ENCODE results near the gene FSTL4.

Gene FSTL4

GRCh38 chr5:133261993-133262392 lies 350.3 kb downstream of the FSTL4 start:
- DNase-seq (ENCODE audit: low read depth): no peak

DNA sequence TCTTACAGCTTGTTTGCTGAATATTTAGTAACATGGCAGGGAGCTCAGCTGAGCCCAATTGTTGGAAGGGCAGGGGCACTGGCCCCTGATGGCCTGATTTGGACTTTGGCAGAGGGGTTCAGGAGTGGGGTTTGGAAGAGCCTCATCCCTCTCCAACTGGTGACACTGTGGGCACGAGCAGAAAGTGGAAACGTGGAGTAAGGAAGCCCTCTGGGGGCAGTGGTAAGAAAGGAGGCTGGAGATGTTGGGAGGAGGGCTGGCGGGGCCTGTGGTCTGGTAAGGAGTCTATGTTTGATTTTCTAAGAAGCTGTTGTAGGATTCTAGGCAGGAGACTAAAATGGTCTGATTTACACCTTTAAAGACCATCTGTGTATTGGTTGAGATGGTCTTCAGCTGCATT lies 351.6 kb downstream of the FSTL4 start:
- no peak for DNase-seq (ENCODE audit: low read depth)

GRCh38 chr5:133259199-133259997 lies 352.9 kb downstream of the FSTL4 start:
- no peak for DNase-seq (ENCODE audit: low read depth)

GRCh38 chr5:133257977-133258376 lies 354.4 kb downstream of the FSTL4 start:
- no peak for DNase-seq (ENCODE audit: low read depth)

DNA sequence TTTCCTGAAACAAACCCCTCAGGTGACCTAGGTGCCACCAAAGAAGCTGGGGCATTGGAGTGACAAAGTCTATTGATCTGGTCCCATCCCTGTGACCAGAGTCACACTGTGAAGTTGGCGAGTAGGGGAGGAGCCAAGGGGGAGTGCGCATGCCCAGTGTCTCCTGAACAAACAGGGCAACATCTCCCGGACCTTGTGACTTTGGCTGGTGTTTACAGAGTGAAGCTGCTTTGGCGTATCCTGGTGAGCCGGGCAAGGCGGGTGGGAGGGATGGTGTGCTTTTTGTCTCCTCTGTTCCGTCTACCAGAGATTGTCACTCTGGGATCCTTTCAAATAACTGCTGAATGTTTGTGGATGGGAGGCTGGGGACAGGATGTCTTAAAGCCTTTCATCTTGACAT lies 356.1 kb downstream of the FSTL4 start:
- no peak for DNase-seq (ENCODE audit: low read depth)

- no peak for DNase-seq (ENCODE audit: low read depth)
Observed at GRCh38 chr5:133254803-133255202, 357.5 kb downstream of the FSTL4 start.

DNA sequence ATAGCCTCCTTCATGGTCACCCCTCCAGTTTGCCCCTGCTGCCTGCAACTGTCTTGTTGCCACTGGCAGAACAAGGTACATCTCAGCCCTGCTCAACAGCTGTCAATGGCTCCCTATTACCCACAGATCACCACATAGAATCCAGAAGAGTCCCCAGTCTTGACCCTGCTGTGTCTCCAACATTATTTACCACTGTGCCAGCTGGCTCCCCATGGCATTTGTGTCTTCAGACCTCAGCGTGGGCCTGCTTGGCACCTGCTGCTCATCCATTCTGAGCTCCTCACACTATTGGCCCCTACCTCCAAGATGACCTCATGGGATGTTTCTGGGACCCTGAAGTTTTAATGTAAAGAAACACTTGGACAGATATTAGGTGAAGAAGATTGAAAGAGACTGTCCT lies 358.7 kb downstream of the FSTL4 start:
- no peak for DNase-seq (ENCODE audit: low read depth)

GRCh38 chr5:133253070-133253469 lies 359.3 kb downstream of the FSTL4 start:
- DNase-seq (ENCODE audit: low read depth): no peak

- DNase-seq (ENCODE audit: low read depth): no peak
Observed at GRCh38 chr5:133252133-133252480, 360.2 kb downstream of the FSTL4 start.

DNA sequence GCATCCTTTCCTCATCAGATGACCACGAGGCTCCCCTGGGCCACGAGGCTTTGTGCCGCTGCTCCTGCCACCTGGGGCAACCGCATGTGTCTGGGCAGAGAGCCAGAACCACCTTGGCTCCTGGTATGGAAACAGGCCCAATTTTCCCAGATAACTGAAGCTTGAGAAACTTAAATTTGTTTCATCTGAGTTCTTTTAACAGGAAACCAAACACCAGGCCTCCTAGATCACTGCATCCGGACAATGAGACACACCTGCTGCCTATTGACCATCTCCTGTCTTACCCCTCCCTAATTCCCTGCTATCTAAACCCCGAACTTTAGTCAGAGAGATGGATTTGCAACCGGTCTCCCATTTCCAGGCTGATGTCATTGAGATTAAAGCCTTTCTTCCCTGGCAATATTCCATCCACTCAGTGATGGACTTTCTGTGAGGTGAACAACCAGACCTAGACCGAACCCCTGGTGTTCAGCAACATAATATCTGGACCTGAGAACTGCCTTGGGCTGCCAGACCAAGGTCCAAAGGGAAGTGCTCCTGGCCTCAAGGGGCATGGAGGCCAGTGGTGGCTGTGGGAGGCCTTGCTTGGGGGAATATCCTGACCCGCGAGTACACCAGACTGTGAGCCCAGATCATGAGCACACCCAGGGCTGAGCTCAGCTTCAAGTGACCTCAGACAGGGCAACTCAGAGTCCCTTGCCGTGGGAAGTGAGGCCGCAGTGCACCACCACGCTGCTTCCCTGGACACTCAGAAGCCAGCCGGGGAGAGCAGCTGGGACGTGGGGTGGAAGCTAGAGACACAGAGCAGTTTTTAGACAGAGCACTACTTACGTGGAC lies 360.8 kb downstream of the FSTL4 start:
- DNase-seq (ENCODE audit: low read depth): no peak

DNA sequence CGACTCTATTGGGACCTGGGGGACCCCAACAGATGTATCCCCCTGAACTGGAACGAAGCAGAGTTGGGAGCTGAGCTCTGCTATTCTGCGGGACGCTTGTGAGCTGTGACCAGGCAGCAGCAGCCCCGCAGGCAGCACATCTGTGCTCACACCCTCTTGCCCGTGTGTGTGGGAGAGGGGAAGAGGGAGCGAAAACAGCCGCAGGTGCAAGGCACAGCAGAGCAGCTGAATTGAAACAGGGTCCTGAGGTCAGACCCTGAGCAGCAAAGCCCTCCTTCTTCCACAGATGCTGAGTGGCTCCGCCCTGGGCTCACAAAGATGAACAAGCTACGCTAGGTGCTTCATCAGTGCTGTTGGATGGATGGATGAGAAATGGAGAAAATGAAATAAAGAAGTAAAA lies 361.8 kb downstream of the FSTL4 start:
- DNase-seq (ENCODE audit: low read depth): no peak

DNA sequence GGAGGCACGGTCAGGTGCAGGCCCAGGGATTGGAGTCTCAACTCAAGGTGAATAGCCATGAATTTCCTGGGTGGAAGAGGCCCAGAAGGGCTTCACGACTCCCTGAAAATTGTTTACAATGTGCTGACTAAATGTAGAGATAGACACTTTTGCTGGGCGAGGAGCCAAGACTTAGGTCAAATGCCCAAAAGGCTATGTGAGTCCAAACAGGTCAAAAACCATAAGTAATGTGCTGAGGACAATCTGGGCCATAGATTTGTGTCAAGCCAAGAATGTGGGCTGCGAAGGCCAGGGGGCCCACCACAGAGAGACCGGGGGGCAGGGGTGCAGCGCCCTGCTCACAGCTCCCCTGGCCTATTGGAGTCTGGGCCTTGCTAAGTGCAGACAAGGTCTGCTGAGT lies 362.7 kb downstream of the FSTL4 start:
- DNase-seq (ENCODE audit: low read depth): no peak

DNA sequence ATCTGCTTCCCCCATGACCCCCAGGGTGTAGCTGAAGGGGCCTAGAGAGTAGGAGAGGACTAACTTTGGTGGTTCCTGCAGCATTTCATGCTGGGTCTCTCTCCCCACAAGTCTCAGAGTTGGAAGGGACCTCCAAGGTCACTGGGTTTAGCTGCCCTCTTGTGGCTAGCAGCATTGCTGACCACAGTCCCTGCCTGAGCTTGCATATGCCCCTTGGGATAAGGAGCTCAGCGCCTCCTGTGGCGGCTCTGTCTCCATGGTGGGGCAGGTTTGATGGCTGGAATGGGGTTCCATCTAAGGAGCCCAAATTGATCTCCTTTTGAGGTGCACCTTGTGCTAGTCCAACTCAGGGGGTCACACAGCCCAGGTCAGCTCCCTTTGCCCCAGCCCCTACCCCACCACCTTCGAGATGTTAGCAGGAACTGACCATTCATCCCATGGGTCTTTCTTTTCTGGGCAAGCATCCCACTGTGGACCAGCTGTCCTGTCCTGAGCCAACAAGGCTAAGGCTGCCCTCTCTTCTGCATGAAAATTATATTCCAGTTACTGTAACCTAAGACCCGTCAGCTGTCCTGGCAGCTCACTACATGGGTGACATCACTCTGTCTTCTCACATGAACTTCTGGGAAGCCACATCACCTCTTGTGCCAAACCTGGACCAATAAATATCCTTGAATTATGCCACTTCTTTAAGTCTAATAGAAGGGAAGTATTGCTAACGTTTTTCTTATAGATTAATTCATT lies 364.3 kb downstream of the FSTL4 start:
- DNase-seq (ENCODE audit: low read depth): no peak

DNA sequence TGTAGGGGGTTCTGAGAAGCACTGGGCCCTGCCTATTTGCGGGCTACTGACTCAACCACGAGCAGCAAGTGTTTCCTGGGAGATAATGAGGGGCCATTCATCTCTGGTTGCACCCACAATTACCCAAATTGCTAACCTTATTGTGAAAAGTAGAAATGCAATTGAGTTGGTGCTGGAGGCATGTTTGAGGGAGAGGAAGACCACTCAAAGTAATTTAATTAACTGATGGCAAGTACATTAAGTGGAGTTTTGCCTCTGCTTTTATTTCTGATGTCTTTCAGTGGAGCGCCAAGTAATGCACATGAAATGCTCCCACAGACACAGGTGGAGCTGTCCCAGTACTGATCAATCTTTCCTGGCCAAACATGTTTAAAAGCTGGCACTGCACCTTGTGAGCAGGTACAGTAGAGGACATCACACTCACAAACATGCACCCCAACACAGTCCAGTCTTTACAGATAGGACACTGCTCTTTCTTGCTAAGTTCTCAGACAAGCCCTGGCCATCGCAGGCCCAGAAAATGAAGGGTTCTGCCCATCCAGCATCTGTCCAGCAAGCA lies 365.1 kb downstream of the FSTL4 start:
- no peak for DNase-seq (ENCODE audit: low read depth)

- DNase-seq (ENCODE audit: low read depth): no peak
Observed at GRCh38 chr5:133246376-133247150, 365.8 kb downstream of the FSTL4 start.

DNA sequence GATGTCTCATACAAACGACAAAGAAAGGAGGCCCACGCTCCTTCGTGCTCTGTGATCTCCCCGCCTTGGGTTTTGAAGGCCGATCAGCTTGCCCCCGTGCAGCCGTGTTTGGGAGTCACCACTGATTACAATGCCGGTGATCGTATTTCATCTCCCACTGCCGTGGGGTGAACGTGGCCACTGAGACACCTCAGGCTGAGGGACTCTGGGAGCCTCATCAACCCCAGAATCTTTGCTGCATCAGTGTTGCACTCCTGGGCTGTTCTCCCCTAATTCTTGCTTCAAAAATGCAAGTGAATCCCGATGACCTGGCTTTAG lies 366.3 kb downstream of the FSTL4 start:
- DNase-seq (ENCODE audit: low read depth): no peak

DNA sequence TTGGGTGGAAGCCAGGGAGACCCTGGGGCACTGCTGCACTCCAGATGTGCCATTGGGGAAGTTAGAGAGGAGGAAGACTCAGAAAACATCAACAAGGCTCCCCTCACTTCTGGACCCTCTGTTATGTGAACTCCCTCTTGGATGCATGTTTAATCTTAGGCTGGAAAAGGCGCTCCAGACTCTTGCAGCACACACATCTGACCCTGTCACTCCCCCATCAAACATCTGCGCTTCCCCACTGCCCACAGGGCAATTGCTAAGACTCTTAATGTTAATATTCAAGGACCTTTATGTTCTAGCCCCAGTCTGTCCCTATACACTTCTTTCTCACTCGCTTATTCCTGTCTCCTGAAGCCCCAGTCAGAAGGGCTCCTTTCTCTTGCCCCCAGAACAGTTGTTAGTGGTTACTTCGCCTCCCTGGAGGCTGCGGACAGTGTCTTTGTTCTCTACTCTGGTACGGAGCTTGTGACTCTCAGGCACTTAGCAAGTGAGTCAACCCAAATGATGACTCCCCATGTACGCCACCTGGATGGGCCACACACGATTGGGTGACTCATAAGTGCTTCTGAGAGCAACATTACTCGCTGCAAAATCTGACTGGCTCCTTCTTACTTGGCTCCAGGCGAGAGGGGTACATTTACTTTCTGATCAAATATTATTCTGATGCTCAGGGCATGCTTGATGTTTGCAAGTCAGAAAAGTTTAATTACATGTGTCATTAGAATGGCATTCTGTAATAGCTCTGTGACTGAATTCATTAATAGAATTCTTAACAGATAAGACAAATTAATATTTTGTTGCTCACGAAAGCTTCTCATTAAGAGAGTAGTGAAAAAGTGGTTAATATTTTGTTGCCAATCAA lies 366.9 kb downstream of the FSTL4 start:
- DNase-seq (ENCODE audit: low read depth): peak; percentile 19

- DNase-seq (ENCODE audit: low read depth): no peak
Observed at GRCh38 chr5:133244242-133244641, 368.1 kb downstream of the FSTL4 start.

DNA sequence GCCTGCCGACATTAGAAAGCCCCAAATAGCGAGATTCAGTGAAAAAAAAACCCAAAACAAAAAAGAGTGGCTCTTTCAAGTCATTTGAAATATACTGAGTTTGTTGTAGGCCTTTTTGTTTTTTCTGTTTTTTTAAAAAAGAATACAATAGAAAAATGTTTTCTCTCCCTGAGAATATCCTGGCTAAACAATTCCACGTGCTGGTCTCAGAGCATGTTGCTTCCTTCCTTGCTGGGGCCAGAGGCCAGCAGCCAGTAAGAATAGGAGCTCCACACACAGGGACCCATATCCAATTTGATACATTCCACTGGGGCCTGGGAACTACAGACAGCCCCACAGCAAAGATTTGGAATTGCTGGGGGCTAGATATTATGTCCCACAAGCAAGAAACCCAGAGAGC lies 369.1 kb downstream of the FSTL4 start:
- DNase-seq (ENCODE audit: low read depth): no peak

DNA sequence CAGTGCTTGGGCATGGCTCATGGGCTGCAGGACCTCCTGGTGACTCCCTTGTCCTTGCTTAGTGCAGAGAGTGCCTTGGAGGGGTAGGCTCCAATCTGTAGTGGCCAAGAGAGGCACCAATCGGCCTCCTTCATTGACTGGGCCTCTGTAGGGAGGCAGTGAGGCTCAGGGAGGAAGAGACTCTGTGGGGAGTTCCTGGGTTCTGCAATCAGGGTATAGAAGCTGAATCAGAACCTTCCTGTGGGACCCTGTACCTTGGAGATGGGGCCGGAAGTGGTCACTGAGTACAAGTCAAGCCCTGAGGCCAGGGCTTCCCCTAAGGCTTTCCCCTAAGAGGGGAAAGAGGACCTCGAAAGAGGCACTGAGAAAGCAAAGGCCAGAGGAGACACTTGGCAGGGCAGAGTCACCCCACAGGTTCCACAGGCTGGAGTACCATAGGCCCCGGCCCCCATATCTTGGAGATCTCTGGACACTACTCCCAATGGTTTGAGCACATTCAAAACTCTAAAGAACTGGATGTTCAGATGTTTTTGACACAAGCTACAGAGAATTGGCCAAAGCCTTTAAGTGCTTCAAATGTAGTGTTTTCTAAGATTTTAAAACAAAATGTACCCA lies 370.0 kb downstream of the FSTL4 start:
- DNase-seq (ENCODE audit: low read depth): no peak
